K562 (cell line): ENCODE results near the gene ZNF8. TPM values are rescaled to one million over a fixed set of nuclear protein-coding genes. Genes with fewer than 3 reads are reported as not detected.

Source experiments
- ATAC-seq: fragments of 200-7000 bp; cut with Tn5 transposase; 3 replicates; pipeline ENCODE4 v1.9.1; 2020; ENCODE audit warnings: moderate library complexity
- BruUV-seq: library from RNA; stranded (reverse); fragments of 400-500 nt; replicated peaks from 2 replicates; lab custom pipeline; 2021; lab: Mats Ljungman, UMichigan
- CTCF ChIA-PET: fragments of 300-600 bp; formaldehyde crosslinking; extraction: SDS; loops from one replicate; lab custom pipeline; 2021; ENCODE audit warnings: low intra/inter-chr PET ratio; lab: Yijun Ruan, JAX
- POLR2A ChIA-PET: fragments of 300-600, 350-650 bp; sonication (Branson Sonifier 250); formaldehyde crosslinking; extraction: SDS; loops from one replicate; lab custom pipeline; 2021; ENCODE audit warnings: antibody characterized with exemption, inconsistent platforms; lab: Yijun Ruan, JAX
- DNase-seq, 4 experiments: peaks; one replicate each; pipeline versions ENCODE4 v3.0.0 to v3.0.0-alpha.2; 2011 to 2018; ENCODE audit warnings: low spot score in 3 of 4, mixed read lengths in 3 of 4; ENCODE audit errors: extremely low read depth in 1 of 4
- FAIRE-seq: peaks from 2 replicates; lab custom pipeline; 2011; peaks lifted over from hg19 to GRCh38; lab: Jason Lieb, UNC
- H2AFZ ChIP-seq: 2 replicates; pipeline ENCODE4 v1.6.0; 2011; ENCODE audit warnings: low read depth, low read length, control low read depth, inconsistent platforms
- H3K27ac ChIP-seq: fragments of 200-600 bp; 3 replicates; pipeline ENCODE4 v1.8.0; 2011; ENCODE audit warnings: low read depth, mild to moderate bottlenecking, control low read depth, inconsistent platforms, low read length, moderate library complexity, mixed read lengths; ENCODE audit errors: extremely low read depth
- H3K27me3 ChIP-seq, 2 experiments: fragments of 300-600 bp in 1 of 2; 2 replicates in 1 of 2; 3 replicates in 1 of 2; pipeline versions ENCODE4 v1.6.0 to v1.8.0; 2011; ENCODE audit warnings: inconsistent platforms in 2 of 2, low read length in 2 of 2, mild to moderate bottlenecking in 1 of 2, mixed read lengths in 1 of 2, moderate library complexity in 1 of 2; ENCODE audit not compliant: control insufficient read depth in 2 of 2, insufficient read depth in 2 of 2
- H3K36me3 ChIP-seq: fragments of 300-600 bp; 3 replicates; pipeline ENCODE4 v1.8.0; 2011; ENCODE audit warnings: mild to moderate bottlenecking, low read length, inconsistent platforms; ENCODE audit not compliant: control insufficient read depth, insufficient read depth
- H3K4me1 ChIP-seq, 2 experiments: fragments of 200-600 bp in 1 of 2; replicated peaks in 1 of 2; 2 replicates in 1 of 2; 3 replicates in 1 of 2; pipeline versions ENCODE4 v1.5.1 to v1.8.0; 2011; ENCODE audit warnings: inconsistent platforms in 2 of 2, low read length in 2 of 2, mild to moderate bottlenecking in 1 of 2, mixed read lengths in 1 of 2, moderate library complexity in 1 of 2; ENCODE audit not compliant: control insufficient read depth in 2 of 2, insufficient read depth in 2 of 2
- H3K4me2 ChIP-seq: 2 replicates; pipeline ENCODE4 v1.6.1; 2011; ENCODE audit warnings: low read length, control low read depth, inconsistent platforms, mixed read lengths; ENCODE audit not compliant: insufficient read depth
- H3K4me3 ChIP-seq: fragments of 200-600 bp; sonication (generic), shearing (Covaris generic); 2 replicates; pipeline ENCODE4 v1.5.1; 2016; ENCODE audit warnings: control low read depth, inconsistent platforms
- H3K79me2 ChIP-seq: fragments of 200-600 bp; 3 replicates; pipeline ENCODE4 v1.8.0; 2011; ENCODE audit warnings: low read length, inconsistent platforms; ENCODE audit not compliant: control insufficient read depth, insufficient read depth
- H3K9ac ChIP-seq, 2 experiments: 2 replicates each; pipeline versions ENCODE4 v1.6.0 to v1.6.1; 2011; ENCODE audit warnings: low read depth in 2 of 2, low read length in 2 of 2, control low read depth in 1 of 2, inconsistent platforms in 1 of 2, mild to moderate bottlenecking in 1 of 2, mixed read lengths in 1 of 2; ENCODE audit not compliant: insufficient read depth in 1 of 2
- H3K9me1 ChIP-seq: one replicate; pipeline ENCODE4 v1.6.0; 2011; ENCODE audit warnings: inconsistent platforms, mild to moderate bottlenecking, low read length, moderate library complexity; ENCODE audit not compliant: control insufficient read depth, insufficient read depth
- H3K9me3 ChIP-seq: replicated peaks from 2 replicates; pipeline ENCODE4 v1.5.1; 2011; ENCODE audit warnings: low read depth, low read length, inconsistent platforms; ENCODE audit not compliant: control insufficient read depth, insufficient read depth
- H4K20me1 ChIP-seq: replicated peaks from 2 replicates; pipeline ENCODE4 v1.6.1; 2011; ENCODE audit warnings: low read length, inconsistent platforms, mixed read lengths; ENCODE audit not compliant: control insufficient read depth, insufficient read depth
- ATF3 ChIP-seq, 2 experiments: fragments of 450-650 bp in 1 of 2; sonication (generic) in 1 of 2; formaldehyde crosslinking in 1 of 2; IDR thresholded peaks in 1 of 2; conservative IDR thresholded peaks in 1 of 2; 2 replicates each; pipeline versions ENCODE4 v1.6.1 to v1.8.1; 2016 to 2023; ENCODE audit warnings: mild to moderate bottlenecking in 2 of 2, moderate library complexity in 2 of 2, inconsistent platforms in 1 of 2, missing genetic modification reagents in 1 of 2
- CBFA2T2 ChIP-seq: fragments of 450-650 bp; conservative IDR thresholded peaks from 2 replicates; pipeline ENCODE4 v1.6.1; 2017; ENCODE audit warnings: mild to moderate bottlenecking
- CBFA2T3 ChIP-seq: fragments of 450-650 bp; IDR thresholded peaks from 2 replicates; pipeline ENCODE4 v1.6.1; 2017
- HCFC1 ChIP-seq: IDR thresholded peaks from 2 replicates; pipeline ENCODE4 v1.6.1; 2012; ENCODE audit warnings: low read depth, low read length, improper control_type of control experiment
- ZNF407 ChIP-seq: fragments of 450-650 bp; IDR thresholded peaks from 2 replicates; pipeline ENCODE4 v1.6.1; 2016; ENCODE audit warnings: low read depth
- ZNF639 ChIP-seq, 2 experiments: fragments of 200-800 bp in 1 of 2; sonication (Bioruptor generic) in 1 of 2; sonication (generic) in 1 of 2; formaldehyde crosslinking in 1 of 2; IDR thresholded peaks in 1 of 2; conservative IDR thresholded peaks in 1 of 2; 2 replicates each; pipeline versions ENCODE4 v1.5.0 to v1.6.1; 2016 to 2020; ENCODE audit warnings: missing compliant biosample characterization in 1 of 2, missing genetic modification characterization in 1 of 2, missing genetic modification reagents in 1 of 2
- WGBS: fragments of 100-300 bp; shearing (Covaris generic); methylation state at CpG from one replicate; pipeline ENCODE4 v1.1.6; 2016; ENCODE audit warnings: low coverage, mixed read lengths; ENCODE audit not compliant: insufficient coverage; ENCODE audit errors: missing lambda C conversion rate; 5-methylcytosine and 5-hydroxymethylcytosine counted together
- in situ Hi-C: fragments of 300-500 bp; cut with MboI; formaldehyde crosslinking; loops from 4 replicates; pipeline ENCODE4 v1.15.0; 2018; ENCODE audit warnings: inconsistent platforms, mixed read lengths
- intact Hi-C: fragments of 100-400 bp; cut with micrococcal nuclease; formaldehyde crosslinking; loops from 2 replicates; pipeline ENCODE4 v1.14.2; 2022
- polyA plus RNA-seq, 8 experiments: library from polyadenylated mRNA; depleted of rRNA in 4 of 8; stranded (reverse) in 5 of 8; unstranded in 3 of 8; fragments of >200 nt; fragmentation: Nextera tagmentation in 2 of 8; fragmentation: Illumina TruSeq in 1 of 8; extraction: Ambion mirVana in 2 of 8; extraction: Trizol in 1 of 8; gene quantifications; 2 replicates each; pipeline versions ENCODE4 v1.2.1 to v1.2.3, GENCODE V29; 2011 to 2014; ENCODE audit warnings: inconsistent platforms in 1 of 8, missing spikeins in 1 of 8
- total RNA-seq, 7 experiments: library from RNA; depleted of rRNA in 6 of 7; stranded (reverse); fragments of >200 nt in 6 of 7; fragmentation: Illumina TruSeq in 2 of 7; extraction: Trizol in 2 of 7; gene quantifications; 2 replicates each; pipeline versions ENCODE4 v1.2.1 to v1.2.3, GENCODE V29; 2011 to 2021; ENCODE audit warnings: low replicate concordance in 1 of 7

ZNF8 gene
- total and polyA plus RNA-seq, 9 of the 15 experiments (the other 6 are each of a cell fraction or from before 2014, with no cell fraction given): 0.71 to 7.7 (median 4.7) TPM

GRCh38 chr19:58325311-58326022, 46.7 kb downstream of the ZNF8 start:
- Histone ChIP-seq H3K9ac (peak overlapping the region; percentile 57 to 92; a peak in 3 of 4 replicates), H3K4me3 (peak overlapping the region; percentile 98), H3K4me2 (peak overlapping the region; percentile 100), H2AFZ (no peak overlapping the region), H3K27me3 (no peaks in the 10 kb centered on the region), H3K27ac (no peak overlapping the region; the same call in 2 of the 3 replicates), H3K4me1 (peaks cover 20% of the 10 kb centered on the region in 2 experiments; a peak in 4 of 5 replicates), H4K20me1 (peaks cover 4% of the 10 kb centered on the region; the same call in 1 of the 2 replicates), H3K79me2 (peaks cover 44% of the 10 kb centered on the region), H3K36me3 (no peaks in the 10 kb centered on the region; the same call in 2 of the 3 replicates), H3K9me3 (no peaks in the 10 kb centered on the region), H3K9me1 (peaks cover 2% of the 10 kb centered on the region)
- intact Hi-C loops: loop anchor here (1.0 to 5.0 kb wide), 6 partner anchors 20 to 194 kb away; partner anchors contain the start of genes ERVK3-1, ZBTB45, ZNF274 and ZNF446
- in situ Hi-C loops: no loop called here
- CTCF ChIA-PET: no interaction called here
- DNase-seq: no peak
- TF ChIP-seq ATF3 (IDR thresholded peaks at IDR 0.05) (peak; percentile 37; the same call in 1 of the 2 replicates), ATF3 (CRISPR knock-in tag; conservative IDR thresholded peaks at IDR 0.05) (no peak), ZNF407 (0 out of 2 replicates have a peak, but pooled peaks have one; percentile 22), CBFA2T2 (peak; percentile 32), ZNF639 (CRISPR knock-in tag; conservative IDR thresholded peaks at IDR 0.05 in 1 of 2, IDR thresholded peaks at IDR 0.05 in 1 of 2) (no peak), HCFC1 (no peak), CBFA2T3 (peak; percentile 48)
- no peak for FAIRE-seq
- BruUV-seq: no TSS peak
- 51% methylated on average over 6 of the region's 6 CpGs for WGBS
- POLR2A ChIA-PET: interaction anchor here (0.6 to 2.2 kb wide), 4 partner anchors 16 to 1974 kb away, joined by 3 to 9 read pairs (median 6); no protein-coding TSS in a partner anchor
- ATAC-seq: no peak
